Kidney (tissue), 14 donors: Measurements from ENCODE around the gene KRT82. TPM values are rescaled to one million over a fixed set of nuclear protein-coding genes. Genes with fewer than 3 reads are reported as not detected.
"Not testable (repeated sequence)": the region's sequence is repeated elsewhere in the genome, so short reads cannot be mapped to it uniquely, and the experiment has no call there.

Experiments
- DNase-seq, 5 donors: peaks; one replicate each; pipeline ENCODE4 v3.0.0-alpha.2; 2013 to 2020
- FAIRE-seq: peaks from 2 replicates; lab custom pipeline; 2012; peaks lifted over from hg19 to GRCh38; lab: Jason Lieb, UNC
- H3K27ac ChIP-seq, 2 donors: one replicate each; pipeline ENCODE4 v1.7.0; 2013; ENCODE audit warnings: low read depth in 2 of 2, low read length in 2 of 2, inconsistent platforms in 1 of 2
- H3K27me3 ChIP-seq: one replicate; pipeline ENCODE4 v1.7.1; 2013; ENCODE audit warnings: low read length, inconsistent platforms; ENCODE audit not compliant: control insufficient read depth, insufficient read depth
- H3K36me3 ChIP-seq, 3 donors: one replicate each; pipeline versions ENCODE4 v1.7.0 to v1.7.1; 2013; ENCODE audit warnings: low read length in 3 of 3, control low read depth in 1 of 3, inconsistent platforms in 1 of 3; ENCODE audit not compliant: insufficient read depth in 3 of 3, control insufficient read depth in 2 of 3
- H3K4me1 ChIP-seq, 3 donors: one replicate each; pipeline versions ENCODE4 v1.7.0 to v1.7.1; 2013; ENCODE audit warnings: low read length in 3 of 3, inconsistent platforms in 1 of 3, low read depth in 1 of 3; ENCODE audit not compliant: control insufficient read depth in 2 of 3, insufficient read depth in 2 of 3
- H3K4me3 ChIP-seq, 3 donors: one replicate each; pipeline versions ENCODE4 v1.7.0 to v1.8.1; 2013; ENCODE audit warnings: low read length in 3 of 3, control low read depth in 1 of 3, inconsistent platforms in 1 of 3
- H3K9ac ChIP-seq, 3 donors: one replicate each; pipeline versions ENCODE4 v1.7.0 to v1.7.1; 2013; ENCODE audit warnings: low read length in 3 of 3, control low read depth in 1 of 3, inconsistent platforms in 1 of 3
- H3K9me3 ChIP-seq, 3 donors: one replicate each; pipeline versions ENCODE4 v1.7.0 to v1.7.1; 2013; ENCODE audit warnings: low read length in 3 of 3, control low read depth in 1 of 3, inconsistent platforms in 1 of 3; ENCODE audit not compliant: control insufficient read depth in 2 of 3, insufficient read depth in 1 of 3
- intact Hi-C: fragments of 100-400 bp; cut with DNase I; formaldehyde crosslinking; loops from one replicate; pipeline ENCODE4 v1.11.1; 2022
- polyA plus RNA-seq: library from polyadenylated mRNA; stranded (reverse); fragments of 350-450 nt; fragmentation: Illumina TruSeq; extraction: RNeasy Lipid Tissue Mini Kit (QIAGEN cat#74804); gene quantifications from one replicate; pipeline ENCODE4 v1.2.3, GENCODE V29; 2014; ENCODE audit warnings: low read depth, low replicate concordance; ENCODE audit not compliant: insufficient read depth
- total RNA-seq: library from RNA; stranded (reverse); fragmentation: NEBNext Ultra II Directional; extraction: Animal tissue kit (Norgen Biotek cat#: 25700); gene quantifications from one replicate; pipeline ENCODE4 v1.2.1, GENCODE V29; 2021
- TF ChIP-seq, protein P1 (sequence below): IDR thresholded peaks from 3 replicates; pipeline ENCODE4 v1.5.1; 2012; ENCODE audit warnings: mild to moderate bottlenecking, moderate library complexity, borderline replicate concordance; ENCODE audit not compliant: insufficient read depth; ENCODE audit errors: extremely low read depth
- donor health status: control.
- donor health status: control.
- donor health status: control.
- donor health status: control.
- donor health status: control.
- donor health status: DM: yes; HTN: yes; CAD: no.
- donor health status: Normal renal cell carcinoma (clear cell type).

Gene KRT82
- total and polyA plus RNA-seq, 2 donors from 2014 or later: not detected

DNA sequence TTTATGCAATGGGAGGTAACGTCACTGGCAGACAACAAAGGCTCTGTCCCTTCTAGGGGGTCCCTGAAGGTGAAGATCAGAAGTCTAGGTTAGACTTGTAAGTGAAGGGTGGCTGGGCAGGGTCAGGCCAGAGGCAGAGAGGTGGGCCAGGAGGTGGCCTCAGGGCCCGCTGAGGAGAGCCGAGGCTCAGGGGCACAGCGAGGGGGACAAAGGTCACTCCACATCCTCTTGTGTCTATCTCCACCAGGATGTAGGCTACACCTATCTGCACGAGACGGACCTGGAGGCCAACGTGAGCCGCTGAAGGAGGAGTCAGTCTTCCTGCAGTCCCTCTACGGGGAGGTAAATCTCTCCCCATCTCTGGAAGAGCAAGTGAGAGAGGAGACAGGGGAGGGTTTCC is 59.1 kb downstream of the KRT82 start:
- intact Hi-C loops: no loop called here
- Histone ChIP-seq H3K36me3 (no peaks in the 10 kb centered on the region), H3K27ac (no peak overlapping the region), H3K4me1 (peaks cover 0 to 6% (median 3%) of the 10 kb centered on the region in 3 donors), H3K9ac (no peak overlapping the region), H3K27me3 (no peaks in the 10 kb centered on the region), H3K9me3 (peaks cover 0 to 9% (median 0%) of the 10 kb centered on the region in 3 donors), H3K4me3 (no peak overlapping the region)
- TF ChIP-seq, protein P1, sequence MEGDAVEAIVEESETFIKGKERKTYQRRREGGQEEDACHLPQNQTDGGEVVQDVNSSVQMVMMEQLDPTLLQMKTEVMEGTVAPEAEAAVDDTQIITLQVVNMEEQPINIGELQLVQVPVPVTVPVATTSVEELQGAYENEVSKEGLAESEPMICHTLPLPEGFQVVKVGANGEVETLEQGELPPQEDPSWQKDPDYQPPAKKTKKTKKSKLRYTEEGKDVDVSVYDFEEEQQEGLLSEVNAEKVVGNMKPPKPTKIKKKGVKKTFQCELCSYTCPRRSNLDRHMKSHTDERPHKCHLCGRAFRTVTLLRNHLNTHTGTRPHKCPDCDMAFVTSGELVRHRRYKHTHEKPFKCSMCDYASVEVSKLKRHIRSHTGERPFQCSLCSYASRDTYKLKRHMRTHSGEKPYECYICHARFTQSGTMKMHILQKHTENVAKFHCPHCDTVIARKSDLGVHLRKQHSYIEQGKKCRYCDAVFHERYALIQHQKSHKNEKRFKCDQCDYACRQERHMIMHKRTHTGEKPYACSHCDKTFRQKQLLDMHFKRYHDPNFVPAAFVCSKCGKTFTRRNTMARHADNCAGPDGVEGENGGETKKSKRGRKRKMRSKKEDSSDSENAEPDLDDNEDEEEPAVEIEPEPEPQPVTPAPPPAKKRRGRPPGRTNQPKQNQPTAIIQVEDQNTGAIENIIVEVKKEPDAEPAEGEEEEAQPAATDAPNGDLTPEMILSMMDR: no peak
- FAIRE-seq (no peak), DNase-seq (no peak)

DNA sequence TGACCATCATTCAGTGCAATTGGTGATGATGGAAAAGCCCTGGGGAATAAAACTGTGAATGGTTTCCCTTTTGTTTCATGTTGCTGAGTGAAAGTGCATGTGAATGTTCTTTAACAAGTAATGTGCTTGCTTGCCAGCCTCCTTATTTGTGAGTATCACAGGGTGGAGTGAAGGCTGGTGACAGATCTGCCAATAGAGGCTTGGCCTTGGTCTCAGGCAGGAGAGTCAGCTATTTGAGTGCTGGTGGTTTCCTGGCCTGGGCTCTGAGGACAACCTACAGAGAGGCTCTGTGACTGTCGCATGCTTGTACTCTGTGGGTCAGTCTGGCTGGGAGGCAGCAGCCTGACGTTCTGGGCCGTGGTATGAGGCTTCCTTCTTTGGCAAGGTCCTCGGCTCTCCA is 59.5 kb downstream of the KRT82 start:
- Histone ChIP-seq H3K27ac (no peak overlapping the region), H3K9me3 (peaks cover 0 to 9% (median 0%) of the 10 kb centered on the region in 3 donors), H3K27me3 (no peaks in the 10 kb centered on the region), H3K4me1 (peaks cover 0 to 6% (median 3%) of the 10 kb centered on the region in 3 donors), H3K9ac (no peak overlapping the region), H3K4me3 (no peak overlapping the region), H3K36me3 (no peaks in the 10 kb centered on the region)
- intact Hi-C loops: no loop called here
- no peak for FAIRE-seq
- TF ChIP-seq, protein P1: no peak
- peak in 1 of 5 donors; percentile 24 for DNase-seq

DNA sequence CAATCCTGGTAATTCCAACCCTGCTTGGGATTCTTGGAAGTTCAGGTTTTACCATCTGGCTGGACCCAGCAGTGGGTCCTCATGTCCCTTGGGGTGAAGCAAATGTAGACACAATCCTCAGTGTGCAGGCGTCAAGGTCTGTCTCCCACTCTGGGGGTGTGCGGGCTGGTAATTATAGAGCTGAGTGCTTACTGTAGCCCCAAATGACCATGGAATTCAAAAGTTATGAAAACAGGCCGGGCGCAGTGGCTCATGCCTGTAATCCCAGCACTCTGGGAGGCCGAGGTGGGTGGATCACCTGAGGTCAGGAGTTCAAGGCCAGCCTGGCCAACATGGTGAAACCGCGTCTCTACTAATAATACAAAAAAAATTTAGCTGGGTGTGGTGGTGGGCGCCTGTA is 61.1 kb downstream of the KRT82 start:
- H3K9me3 ChIP-seq, H3K4me1 ChIP-seq, H3K9ac ChIP-seq, FAIRE-seq, H3K4me3 ChIP-seq, H3K27ac ChIP-seq, H3K36me3 ChIP-seq, intact Hi-C loops, H3K27me3 ChIP-seq: not testable (repeated sequence)
- DNase-seq: peak in 1 of 5 donors; percentile 18

DNA sequence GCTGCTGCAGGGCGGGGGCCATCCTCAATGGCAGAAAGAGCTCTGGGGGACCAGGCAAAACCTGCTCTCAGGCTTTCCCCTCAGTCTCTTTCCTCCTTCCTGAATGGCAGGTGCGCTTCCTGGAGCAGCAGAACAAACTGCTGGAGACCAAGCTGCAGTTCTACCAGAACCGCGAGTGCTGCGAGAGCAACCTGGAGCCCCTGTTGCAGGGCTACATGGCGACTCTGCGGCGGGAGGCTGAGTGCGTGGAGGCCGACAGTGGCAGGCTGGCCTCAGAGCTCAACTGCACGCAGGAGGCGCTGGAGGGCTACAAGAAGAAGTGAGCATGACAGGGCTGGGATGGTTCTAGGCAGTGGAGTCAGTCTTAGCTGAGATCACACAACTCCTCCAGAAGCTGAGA is 62.0 kb downstream of the KRT82 start:
- no peak overlapping the region for H3K4me3 ChIP-seq
- no peak overlapping the region for H3K9ac ChIP-seq
- intact Hi-C loops: no loop called here
- TF ChIP-seq, protein P1: no peak
- no peaks in the 10 kb centered on the region for H3K27me3 ChIP-seq
- DNase-seq (no peak), FAIRE-seq (no peak)
- H3K4me1 ChIP-seq: peaks cover 0 to 1% (median 0%) of the 10 kb centered on the region in 3 donors
- no peak overlapping the region for H3K27ac ChIP-seq
- H3K36me3 ChIP-seq: no peaks in the 10 kb centered on the region
- H3K9me3 ChIP-seq: peaks cover 0 to 9% (median 0%) of the 10 kb centered on the region in 3 donors

Other genes starting within 250 kb of the KRT82 start
- gene KRT80, start 214.3 kb downstream of the KRT82 start, total RNA-seq: 12.3 TPM
- 1.0 TPM for gene KRT80, start 214.3 kb downstream of the KRT82 start, polyA plus RNA-seq
- 1,490 TPM for gene KRT7, start 173.1 kb downstream of the KRT82 start, total RNA-seq
- gene KRT7, start 173.1 kb downstream of the KRT82 start, polyA plus RNA-seq: 173 TPM
- gene KRT86, start 131.7 kb downstream of the KRT82 start, total RNA-seq: 1.3 TPM
- gene KRT86, start 131.7 kb downstream of the KRT82 start, polyA plus RNA-seq: not detected
- not detected for gene KRT81, start 114.8 kb downstream of the KRT82 start, total RNA-seq
- gene KRT81, start 114.8 kb downstream of the KRT82 start, polyA plus RNA-seq: not detected
- not detected for gene KRT83, start 84.9 kb downstream of the KRT82 start, total RNA-seq
- gene KRT83, start 84.9 kb downstream of the KRT82 start, polyA plus RNA-seq: not detected
- gene KRT85, start 38.9 kb downstream of the KRT82 start, total RNA-seq: not detected
- 0.58 TPM for gene KRT85, start 38.9 kb downstream of the KRT82 start, polyA plus RNA-seq
- gene KRT84, start 20.7 kb downstream of the KRT82 start, total RNA-seq: not detected
- not detected for gene KRT84, start 20.7 kb downstream of the KRT82 start, polyA plus RNA-seq
- not detected for gene KRT75, start 28.0 kb upstream of the KRT82 start, total RNA-seq
- not detected for gene KRT75, start 28.0 kb upstream of the KRT82 start, polyA plus RNA-seq
- gene KRT6B, start 45.8 kb upstream of the KRT82 start, total RNA-seq: not detected
- gene KRT6B, start 45.8 kb upstream of the KRT82 start, polyA plus RNA-seq: not detected
- not detected for gene KRT6C, start 67.5 kb upstream of the KRT82 start, total RNA-seq
- gene KRT6C, start 67.5 kb upstream of the KRT82 start, polyA plus RNA-seq: not detected
- gene KRT6A, start 86.9 kb upstream of the KRT82 start, total RNA-seq: not detected
- not detected for gene KRT6A, start 86.9 kb upstream of the KRT82 start, polyA plus RNA-seq
- 0.69 TPM for gene KRT5, start 114.1 kb upstream of the KRT82 start, total RNA-seq
- not detected for gene KRT5, start 114.1 kb upstream of the KRT82 start, polyA plus RNA-seq
- not detected for gene KRT71, start 146.8 kb upstream of the KRT82 start, total RNA-seq
- not detected for gene KRT71, start 146.8 kb upstream of the KRT82 start, polyA plus RNA-seq
- gene KRT74, start 167.5 kb upstream of the KRT82 start, total RNA-seq: not detected
- not detected for gene KRT74, start 167.5 kb upstream of the KRT82 start, polyA plus RNA-seq
- not detected for gene KRT72, start 195.1 kb upstream of the KRT82 start, total RNA-seq
- gene KRT72, start 195.1 kb upstream of the KRT82 start, polyA plus RNA-seq: not detected
- not detected for gene KRT73, start 212.2 kb upstream of the KRT82 start, total RNA-seq
- not detected for gene KRT73, start 212.2 kb upstream of the KRT82 start, polyA plus RNA-seq
- not detected for gene KRT2, start 245.9 kb upstream of the KRT82 start, total RNA-seq
- gene KRT2, start 245.9 kb upstream of the KRT82 start, polyA plus RNA-seq: not detected